GM12864 (cell line): ENCODE results near the gene LRRC3B.

Source experiments
- DNase-seq: peaks from one replicate; pipeline ENCODE4 v3.0.0-alpha.2; 2011; ENCODE audit warnings: low read depth
- H3K4me3 ChIP-seq: 2 replicates; pipeline ENCODE4 v1.5.1; 2011; ENCODE audit warnings: mild to moderate bottlenecking, low read depth, low read length, control low read depth
- TF ChIP-seq, protein P1 (sequence below): IDR thresholded peaks from 2 replicates; pipeline ENCODE4 v1.5.1; 2011; ENCODE audit warnings: low read depth, mild to moderate bottlenecking, moderate library complexity, low read length, control low read depth, inconsistent platforms; ENCODE audit errors: missing control alignments

The LRRC3B gene

DNA sequence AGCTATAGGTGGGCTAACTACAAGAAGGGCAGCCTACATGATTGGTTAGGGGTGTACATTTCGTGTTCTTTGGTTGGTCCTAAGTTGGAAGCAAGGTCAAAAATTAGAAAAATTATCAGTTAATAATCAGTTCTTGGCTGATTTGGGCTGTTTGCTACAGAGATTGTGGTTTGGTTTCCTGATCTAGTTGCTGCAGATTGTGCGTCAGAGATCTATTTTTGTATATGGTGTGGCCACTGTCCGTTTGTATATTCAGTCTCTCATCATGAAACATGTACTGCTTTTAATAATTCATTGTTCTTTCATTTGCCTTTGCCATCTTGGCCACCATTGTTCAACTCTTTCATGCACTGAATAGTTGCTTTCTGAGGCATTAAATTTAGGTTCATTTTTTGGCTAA is 80.9 kb downstream of the LRRC3B start:
- TF ChIP-seq, protein P1, sequence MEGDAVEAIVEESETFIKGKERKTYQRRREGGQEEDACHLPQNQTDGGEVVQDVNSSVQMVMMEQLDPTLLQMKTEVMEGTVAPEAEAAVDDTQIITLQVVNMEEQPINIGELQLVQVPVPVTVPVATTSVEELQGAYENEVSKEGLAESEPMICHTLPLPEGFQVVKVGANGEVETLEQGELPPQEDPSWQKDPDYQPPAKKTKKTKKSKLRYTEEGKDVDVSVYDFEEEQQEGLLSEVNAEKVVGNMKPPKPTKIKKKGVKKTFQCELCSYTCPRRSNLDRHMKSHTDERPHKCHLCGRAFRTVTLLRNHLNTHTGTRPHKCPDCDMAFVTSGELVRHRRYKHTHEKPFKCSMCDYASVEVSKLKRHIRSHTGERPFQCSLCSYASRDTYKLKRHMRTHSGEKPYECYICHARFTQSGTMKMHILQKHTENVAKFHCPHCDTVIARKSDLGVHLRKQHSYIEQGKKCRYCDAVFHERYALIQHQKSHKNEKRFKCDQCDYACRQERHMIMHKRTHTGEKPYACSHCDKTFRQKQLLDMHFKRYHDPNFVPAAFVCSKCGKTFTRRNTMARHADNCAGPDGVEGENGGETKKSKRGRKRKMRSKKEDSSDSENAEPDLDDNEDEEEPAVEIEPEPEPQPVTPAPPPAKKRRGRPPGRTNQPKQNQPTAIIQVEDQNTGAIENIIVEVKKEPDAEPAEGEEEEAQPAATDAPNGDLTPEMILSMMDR: no peak
- H3K4me3 ChIP-seq: no peak overlapping the region
- DNase-seq: no peak

DNA sequence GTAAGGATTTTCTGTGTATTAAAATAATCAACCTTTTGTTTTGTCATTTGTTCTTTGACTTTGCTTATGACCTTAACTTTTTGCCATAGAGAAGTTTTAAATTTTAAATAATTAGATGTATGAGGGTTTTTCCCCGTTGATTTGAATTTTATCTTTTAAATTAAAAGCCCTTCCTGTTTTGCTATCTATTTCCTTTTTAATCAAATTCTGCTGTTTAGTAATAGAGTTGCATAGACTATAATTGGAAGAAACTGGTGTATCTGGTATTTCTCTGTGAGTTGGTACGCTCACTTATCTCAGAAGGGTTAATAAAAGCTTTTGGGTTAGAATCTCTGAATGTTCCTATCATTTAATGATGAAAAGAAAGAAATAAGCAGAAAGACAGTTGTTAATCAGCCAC is 82.2 kb downstream of the LRRC3B start:
- H3K4me3 ChIP-seq: no peak overlapping the region
- no peak for DNase-seq
- TF ChIP-seq, protein P1: no peak

DNA sequence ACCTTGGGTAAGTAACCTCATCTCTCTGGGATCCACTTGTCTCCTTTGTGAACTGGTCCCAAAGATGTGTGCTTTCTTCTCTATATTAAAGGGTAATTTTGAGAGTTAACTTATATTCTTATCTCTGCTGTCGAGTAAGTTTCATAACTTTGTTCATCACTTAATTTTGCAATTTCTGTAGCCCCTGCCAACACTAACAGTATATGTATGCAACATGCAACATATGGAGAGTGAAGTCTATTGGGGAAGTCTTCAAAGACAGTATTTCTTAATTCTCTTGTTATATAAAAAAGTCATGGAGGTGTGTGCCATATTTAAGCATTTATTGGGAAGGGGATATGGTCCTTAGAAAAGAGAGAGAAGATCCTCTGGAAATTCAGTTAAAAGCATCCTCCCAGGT is 85.9 kb downstream of the LRRC3B start:
- DNase-seq: no peak
- TF ChIP-seq, protein P1: no peak
- H3K4me3 ChIP-seq: no peak overlapping the region

DNA sequence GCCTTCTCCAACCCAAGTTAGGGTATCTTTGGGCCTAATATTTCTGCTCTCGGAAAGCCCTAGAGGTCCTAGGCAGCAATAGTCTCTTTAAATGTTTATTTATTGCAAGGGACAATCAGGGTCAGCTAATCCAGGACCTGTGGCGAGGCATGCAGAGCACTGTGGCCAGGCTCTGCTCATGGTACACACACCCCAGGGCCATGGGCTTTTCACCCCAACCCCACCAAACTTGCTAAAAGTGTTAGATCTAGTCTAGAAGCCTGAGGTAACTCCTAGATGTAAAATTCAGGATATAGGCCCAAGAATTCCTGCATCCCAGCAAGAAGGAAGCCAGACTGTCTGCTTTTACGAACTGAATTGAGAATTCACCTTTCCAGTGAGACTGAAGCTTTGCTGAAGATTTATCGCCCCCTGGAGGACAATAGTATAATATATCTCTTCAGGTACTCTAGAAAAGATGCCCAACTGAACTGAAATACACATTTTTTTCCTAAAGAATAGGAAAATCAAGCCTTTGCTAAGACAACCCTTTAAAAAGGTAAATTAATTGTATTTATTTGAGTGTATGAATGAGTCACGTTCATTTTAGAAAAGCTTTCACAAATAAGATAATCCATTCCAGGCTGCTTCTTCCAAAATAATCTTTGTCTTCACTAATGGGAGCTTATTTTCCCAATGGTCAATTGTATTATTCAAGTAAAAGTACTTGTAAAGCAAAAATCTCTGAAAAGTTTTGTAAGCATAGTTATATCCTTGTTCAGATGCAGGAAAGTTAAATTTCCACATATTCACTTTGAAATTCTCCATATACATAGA is 89.8 kb downstream of the LRRC3B start:
- no peak overlapping the region for H3K4me3 ChIP-seq
- peak; percentile 3 for DNase-seq
- TF ChIP-seq, protein P1: peak; percentile 56

DNA sequence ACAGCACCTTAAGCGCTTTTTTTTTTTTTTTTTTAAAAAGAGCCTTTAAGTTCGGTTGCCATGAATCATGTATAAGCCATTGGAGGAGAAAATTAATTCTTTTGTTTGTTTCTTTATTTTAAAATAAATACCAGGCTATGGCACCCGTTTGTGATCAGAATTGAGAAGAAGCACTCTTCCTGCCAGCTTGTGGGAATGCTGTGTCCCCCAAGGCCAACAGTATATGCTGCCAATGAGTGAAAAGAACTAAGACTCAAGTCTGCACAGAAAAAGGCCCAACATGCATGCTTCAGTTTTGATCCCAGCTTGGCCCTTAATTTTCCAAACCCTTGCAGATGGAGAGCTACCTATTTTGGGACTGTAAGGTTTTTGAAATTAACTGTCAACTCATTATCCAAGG is 90.5 kb downstream of the LRRC3B start:
- DNase-seq: no peak
- TF ChIP-seq, protein P1: no peak
- H3K4me3 ChIP-seq: no peak overlapping the region

DNA sequence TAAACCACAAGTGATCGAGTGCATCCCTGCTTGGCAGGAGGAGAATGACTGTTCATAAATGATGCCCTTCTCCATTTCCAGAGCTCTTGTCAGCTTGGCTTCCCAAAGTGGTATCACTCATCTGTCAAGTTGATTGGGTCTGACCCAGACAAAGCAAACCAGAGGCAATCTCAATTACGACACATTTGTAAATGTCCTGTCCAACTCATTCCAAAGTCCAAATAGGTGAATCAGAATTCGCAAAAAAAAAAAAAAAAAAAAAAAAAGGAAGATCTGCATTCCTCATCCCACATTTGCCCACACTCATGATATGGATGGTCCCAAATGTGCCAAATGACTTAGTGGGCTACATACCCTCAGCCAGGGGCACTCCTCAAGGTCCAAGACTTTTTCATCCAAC is 91.9 kb downstream of the LRRC3B start:
- H3K4me3 ChIP-seq: no peak overlapping the region
- TF ChIP-seq, protein P1: no peak

DNA sequence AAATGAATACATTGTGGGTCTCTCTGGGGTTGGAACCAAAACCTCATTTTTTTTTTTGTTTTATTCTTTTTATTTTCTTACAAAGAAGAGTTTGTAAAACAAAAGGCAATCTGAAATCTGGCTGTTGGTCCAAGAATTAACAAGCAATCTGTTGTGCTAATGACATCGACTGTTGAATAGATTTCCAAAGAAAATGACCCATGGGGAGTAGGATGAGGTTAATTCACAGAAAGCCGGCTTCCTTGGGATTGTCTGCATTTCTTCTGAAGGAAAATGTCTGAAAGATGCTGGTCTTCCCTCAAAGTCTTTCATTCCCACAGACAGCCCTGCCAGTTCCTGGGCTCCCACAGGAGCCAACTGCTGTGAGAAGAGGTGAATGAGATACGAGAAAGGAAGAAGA is 92.9 kb downstream of the LRRC3B start:
- TF ChIP-seq, protein P1: no peak
- DNase-seq: no peak
- H3K4me3 ChIP-seq: no peak overlapping the region

More for the DNA sequence above, 91.9 kb downstream of the LRRC3B start:
- no peak for DNase-seq
